ENCODE measurements around the gene DKKL1.

- TF ChIP-seq CTCF (IDR thresholded peaks at IDR 0.05) = no peak
- TF ChIP-seq POLR2AphosphoS5 (IDR thresholded peaks at IDR 0.05; ENCODE audit: low read depth, low read length) = no peak
Observed at GRCh38 chr19:49348305-49349189, 15.1 kb upstream of the DKKL1 start.

Measured in Panc1 (cell line).